Measurements from ENCODE around the gene TMPRSS9.
"Not testable (repeated sequence)": the region's sequence is repeated elsewhere in the genome, so short reads cannot be mapped to it uniquely, and the experiment has no call there.

Gene TMPRSS9

GRCh38 chr19:2362970-2363300 is 2.9 kb downstream of the TMPRSS9 start:
- DNase-seq = no peak

DNA sequence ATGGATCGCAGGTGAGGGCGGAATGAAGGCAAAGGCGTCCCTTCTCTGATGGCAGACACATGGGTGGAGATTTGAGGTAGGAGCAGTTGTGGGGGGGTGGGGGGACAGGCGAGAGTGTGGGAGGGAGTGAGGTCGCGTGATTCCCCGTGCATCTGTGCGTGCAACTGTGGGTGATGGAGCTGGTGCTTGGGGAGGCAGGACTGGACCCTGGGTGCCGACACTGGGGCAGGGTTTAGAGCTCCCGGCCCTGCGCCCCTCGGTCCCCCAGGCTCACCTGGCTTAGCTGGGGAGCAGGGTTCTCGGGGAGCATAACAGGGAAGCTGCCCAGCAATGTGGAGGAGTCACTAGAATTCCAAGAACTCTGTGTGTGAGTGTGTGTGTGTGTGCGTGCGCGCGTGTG is 3.4 kb downstream of the TMPRSS9 start:
- no peak for DNase-seq

GRCh38 chr19:2365201-2365970 is 5.3 kb downstream of the TMPRSS9 start:
- no peak for DNase-seq

GRCh38 chr19:2371656-2372055 is 11.6 kb downstream of the TMPRSS9 start:
- DNase-seq = no peak

- no peak for DNase-seq
Observed at GRCh38 chr19:2372076-2372612, 12.1 kb downstream of the TMPRSS9 start.

GRCh38 chr19:2374808-2375207 is 14.7 kb downstream of the TMPRSS9 start:
- no peak for DNase-seq

DNA sequence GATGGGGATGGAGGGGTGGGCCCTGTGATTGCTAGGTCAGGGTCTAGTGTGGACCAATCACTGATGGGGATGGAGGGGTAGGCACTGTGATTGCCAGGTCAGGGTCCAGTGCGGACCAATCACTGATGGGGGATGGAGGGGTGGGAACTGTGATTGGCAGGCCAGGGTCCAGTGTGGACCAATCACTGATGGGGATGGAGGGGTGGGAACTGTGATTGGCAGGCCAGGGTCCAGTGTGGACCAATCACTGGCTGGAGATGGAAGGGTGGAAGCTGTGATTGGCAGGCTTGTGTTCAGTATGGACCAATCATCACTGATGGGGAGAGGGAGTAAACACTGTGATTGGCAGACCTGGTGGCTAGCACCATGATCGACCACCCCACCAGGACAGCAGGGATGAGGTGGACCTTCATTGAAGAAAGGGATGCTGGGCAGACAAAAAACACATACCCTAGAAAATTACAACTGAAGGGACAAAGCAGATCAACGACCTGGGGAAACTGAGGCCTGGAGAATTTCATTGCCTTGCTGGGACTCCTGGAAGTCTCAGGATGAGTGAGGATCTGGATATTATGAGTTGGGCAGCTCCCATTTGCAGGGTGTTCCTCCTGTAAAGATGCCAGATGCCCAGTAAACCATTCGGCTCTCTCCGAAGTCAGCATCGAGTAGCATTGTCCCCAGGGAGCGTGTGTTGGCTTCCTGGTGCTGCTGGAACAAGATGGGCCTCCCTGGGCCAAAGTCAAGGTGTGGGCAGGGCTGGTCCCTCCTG is 15.5 kb downstream of the TMPRSS9 start:
- no peak for DNase-seq

- DNase-seq = peak in 1 of 2 experiments; percentile 12
Observed at GRCh38 chr19:2376784-2377519, 16.9 kb downstream of the TMPRSS9 start.

GRCh38 chr19:2380567-2380966 is 20.5 kb downstream of the TMPRSS9 start:
- DNase-seq = no peak

- no peak for DNase-seq
Observed at GRCh38 chr19:2381148-2381820, 21.2 kb downstream of the TMPRSS9 start.

DNA sequence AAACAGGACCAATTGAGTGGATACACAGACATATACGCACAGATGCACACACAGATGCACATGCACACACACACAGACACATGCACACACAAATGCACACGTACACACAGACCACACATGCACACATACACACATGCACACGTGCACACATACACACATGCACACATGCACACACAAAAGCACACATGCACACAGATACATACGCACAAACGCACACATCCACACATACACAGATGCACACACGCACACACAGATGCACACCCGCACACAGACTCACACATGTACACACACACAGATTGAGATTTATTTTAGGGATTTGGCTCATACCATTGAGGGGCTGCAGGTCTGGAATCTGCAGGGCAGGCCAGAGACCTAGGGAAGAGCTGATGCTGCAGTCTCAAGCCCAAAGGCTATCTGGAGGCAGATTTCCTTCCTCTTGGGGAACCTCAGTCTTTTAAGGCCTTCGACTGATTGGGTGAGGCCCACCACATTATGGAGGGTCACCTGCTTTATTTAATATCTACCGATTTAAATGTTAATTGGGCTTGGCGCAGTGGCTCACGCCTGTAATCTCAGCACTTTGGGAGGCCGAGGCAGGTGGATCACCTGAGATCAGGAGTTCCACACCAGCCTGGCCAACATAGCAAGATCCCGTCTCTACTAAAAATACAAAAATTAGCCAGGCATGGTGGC is 22.6 kb downstream of the TMPRSS9 start:
- DNase-seq = no peak

GRCh38 chr19:2385053-2385721 is 25.1 kb downstream of the TMPRSS9 start:
- peak; percentile 78 to 93 for DNase-seq

DNA sequence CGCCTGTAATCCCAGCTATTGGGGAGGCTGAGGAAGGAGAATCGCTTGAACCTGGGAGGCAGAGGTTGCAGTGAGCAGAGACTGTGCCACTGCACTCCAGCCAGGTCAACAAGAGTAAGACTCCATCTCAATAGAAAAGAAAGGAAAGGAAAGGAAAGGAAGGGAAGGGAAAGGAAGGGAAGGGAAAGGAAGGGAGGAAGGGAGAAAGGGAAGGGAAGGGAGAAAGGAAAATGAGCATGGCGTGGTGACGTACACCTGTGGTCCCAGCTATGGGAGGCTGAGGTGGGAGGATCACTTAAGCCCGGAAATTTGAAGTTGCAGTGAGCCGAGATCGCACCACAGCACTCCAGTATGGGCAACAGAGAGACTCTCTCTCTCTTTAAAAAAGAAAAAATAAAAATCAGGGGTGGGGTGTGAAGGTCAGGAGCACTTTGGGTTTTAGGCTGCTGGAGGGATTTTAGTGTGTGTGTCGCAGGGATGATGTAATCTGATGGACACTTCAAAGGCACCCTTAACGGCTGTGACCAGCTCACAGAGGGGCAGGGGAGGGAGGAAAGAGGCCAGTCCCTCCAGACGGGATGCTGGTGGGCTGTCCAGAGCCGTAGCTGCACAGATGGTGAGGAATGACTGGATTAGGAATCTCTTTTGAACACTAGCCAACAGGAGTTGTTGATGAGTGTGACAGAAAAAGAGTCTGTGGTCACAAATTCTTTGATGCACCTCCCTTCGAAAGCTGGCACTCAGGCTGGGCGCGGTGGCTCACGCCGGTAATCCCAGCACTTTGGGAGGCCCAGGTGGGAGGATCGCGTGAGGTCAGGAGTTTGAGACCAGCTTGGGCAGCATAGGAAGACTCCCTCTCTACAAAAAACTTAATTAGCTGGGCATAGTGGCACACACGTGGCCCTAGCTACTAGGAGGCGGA is 27.6 kb downstream of the TMPRSS9 start:
- peak; percentile 75 to 90 for DNase-seq

- no peak for DNase-seq
Observed at GRCh38 chr19:2389594-2389993, 29.5 kb downstream of the TMPRSS9 start.

DNA sequence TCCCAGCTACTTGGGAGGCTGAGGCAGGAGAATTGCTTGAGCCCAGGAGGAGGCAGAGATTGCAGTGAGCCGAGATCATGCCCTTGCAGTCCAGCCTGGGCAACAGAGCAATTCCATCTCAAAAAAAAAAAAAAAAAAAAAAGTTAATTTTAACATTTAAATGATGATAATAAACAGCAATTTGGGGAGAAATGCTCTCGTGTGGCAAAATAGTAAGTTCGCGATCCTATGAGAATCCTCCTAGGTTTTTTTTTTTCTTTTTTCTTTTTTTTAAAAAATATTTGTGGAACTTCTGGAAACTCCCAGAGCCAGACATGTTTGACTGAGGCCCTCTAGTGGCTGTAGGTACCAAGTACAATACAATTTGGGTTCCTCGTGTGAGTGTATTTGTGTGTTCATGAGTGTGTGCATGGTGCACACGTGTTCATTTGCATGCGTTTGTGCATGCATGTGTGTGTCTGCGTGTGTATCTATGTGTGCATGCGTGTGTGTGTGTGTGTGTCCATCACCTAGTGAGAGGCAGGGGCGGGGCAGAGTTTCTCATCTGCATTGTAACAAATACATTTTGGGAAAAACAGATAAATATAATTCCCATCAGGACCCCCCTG is 31.2 kb downstream of the TMPRSS9 start:
- peak; percentile 20 to 70 for DNase-seq

DNA sequence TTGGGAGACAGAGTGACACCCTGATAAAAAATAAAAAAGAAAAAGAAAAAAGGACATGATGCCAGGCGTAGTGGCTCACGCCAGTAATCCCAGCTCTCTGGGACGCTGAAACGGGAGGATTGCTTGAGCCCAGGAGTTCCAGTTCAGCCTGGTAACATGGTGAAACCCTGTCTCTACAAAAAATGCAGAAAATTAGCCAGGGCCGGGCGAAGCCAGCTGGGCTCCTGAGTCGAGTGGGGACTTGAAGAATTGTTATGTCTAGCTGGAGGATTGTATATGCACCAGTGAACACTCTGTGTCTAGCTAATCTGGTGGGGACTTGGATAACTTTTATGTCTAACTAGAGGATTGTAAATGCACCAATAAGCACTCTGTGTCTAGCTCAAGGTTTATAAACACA is 32.3 kb downstream of the TMPRSS9 start:
- peak; percentile 68 to 88 for DNase-seq

GRCh38 chr19:2392899-2393298 is 32.8 kb downstream of the TMPRSS9 start:
- DNase-seq = not testable (repeated sequence)

- DNase-seq = no peak
Observed at GRCh38 chr19:2394054-2394441, 34.0 kb downstream of the TMPRSS9 start.

DNA sequence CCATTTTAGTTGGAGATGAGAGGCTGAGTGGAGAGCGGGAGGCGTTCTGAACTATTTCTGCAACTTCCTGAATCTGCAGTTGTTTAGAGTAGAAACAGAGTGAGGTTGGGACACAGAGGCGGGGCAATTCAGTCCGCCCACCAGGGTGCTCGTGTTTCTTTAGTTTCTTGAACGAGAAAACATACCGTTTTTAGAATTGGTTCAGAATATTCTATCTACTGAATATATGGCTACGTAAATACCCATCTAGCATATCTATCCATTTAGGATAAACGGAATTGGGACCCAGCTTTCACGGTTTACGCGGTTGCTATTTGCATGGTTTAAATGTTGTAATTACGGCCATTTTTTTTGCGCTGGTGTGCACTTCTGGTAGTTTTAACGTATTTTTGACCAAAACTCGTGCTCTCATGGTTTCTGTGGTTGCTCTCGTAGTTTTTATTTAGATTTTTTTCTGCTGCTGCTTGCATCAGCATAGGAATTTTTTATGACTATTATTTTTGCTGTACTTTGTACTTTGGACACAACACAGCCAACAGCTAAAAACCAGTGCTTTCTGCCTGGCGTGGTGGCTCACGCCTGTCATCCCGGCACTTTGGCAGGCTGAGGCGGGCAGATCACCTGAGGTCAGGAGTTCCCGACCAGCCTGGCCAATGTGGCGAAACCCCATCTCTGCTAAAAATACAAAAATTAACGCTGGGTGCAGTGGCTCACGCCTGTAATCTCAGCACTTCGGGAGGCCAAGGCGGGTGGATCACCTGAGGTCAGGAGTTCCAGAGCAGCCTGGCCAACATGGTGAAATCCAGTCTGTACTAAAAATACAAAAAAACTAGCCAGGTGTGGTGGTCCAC is 34.6 kb downstream of the TMPRSS9 start:
- DNase-seq = no peak

Measured in NCI-H524 (cell line).